Vagina (tissue), 2 donors: Measurements from ENCODE around the gene SLC25A25. TPM values are rescaled to one million over a fixed set of nuclear protein-coding genes. Genes with fewer than 3 reads are reported as not detected.

Experiments used
- DNase-seq, 2 donors: peaks; one replicate each; pipeline ENCODE4 v3.0.0-alpha.2; 2017; ENCODE audit errors: extremely low spot score in 2 of 2
- H3K27ac ChIP-seq: fragments of 200-600 bp; sonication (generic); one replicate; pipeline ENCODE4 v1.5.1; 2019
- H3K27me3 ChIP-seq: fragments of 200-600 bp; sonication (generic); one replicate; pipeline ENCODE4 v1.5.1; 2019
- H3K36me3 ChIP-seq, 2 donors: fragments of 200-600 bp; sonication (generic); one replicate each; pipeline ENCODE4 v1.5.1; 2017 to 2019
- H3K4me1 ChIP-seq: fragments of 200-600 bp; sonication (generic); one replicate; pipeline ENCODE4 v1.5.1; 2019
- H3K4me3 ChIP-seq, 2 donors: fragments of 200-600 bp; sonication (generic); 1 replicate in 1 of 2; 2 replicates in 1 of 2; pipeline ENCODE4 v1.5.1; 2016 to 2019
- H3K9me3 ChIP-seq: fragments of 200-600 bp; sonication (generic); one replicate; pipeline ENCODE4 v1.5.1; 2019
- CTCF ChIP-seq, 3 experiments: fragments of 450-650 bp in 2 of 3; fragments of 200-600 bp in 1 of 3; sonication (generic) in 1 of 3; IDR thresholded peaks; one replicate each; pipeline ENCODE4 v1.5.1; 2017 to 2019; ENCODE audit warnings: antibody characterized with exemption in 3 of 3, mild to moderate bottlenecking in 2 of 3, moderate library complexity in 2 of 3
- POLR2A ChIP-seq, 2 donors: fragments of 450-650 bp; IDR thresholded peaks; one replicate each; pipeline ENCODE4 v1.6.1; 2017; ENCODE audit warnings: antibody characterized with exemption in 2 of 2, mild to moderate bottlenecking in 2 of 2, moderate library complexity in 2 of 2
- POLR2AphosphoS5 ChIP-seq, 2 donors: sonication (generic); formaldehyde crosslinking; IDR thresholded peaks; one replicate each; pipeline ENCODE4 v1.9.0; 2017; ENCODE audit warnings: antibody characterized with exemption in 2 of 2, mild to moderate bottlenecking in 2 of 2, low read depth in 1 of 2; ENCODE audit not compliant: insufficient read depth in 1 of 2
- intact Hi-C: fragments of 100-400 bp; cut with DNase I; formaldehyde crosslinking; loops from one replicate; pipeline ENCODE4 v1.15.1; 2023
- total RNA-seq: library from RNA; depleted of rRNA; stranded (reverse); fragments of >200 nt; gene quantifications from one replicate; pipeline ENCODE4 v1.2.3, GENCODE V29; 2016

The SLC25A25 gene
- total RNA-seq, 1 donor from 2014 or later, result 44.4 TPM

- peaks cover 21% of the 10 kb centered on the region for H3K4me1 ChIP-seq
- no peak overlapping the region for H3K27ac ChIP-seq
- no peaks in the 10 kb centered on the region for H3K36me3 ChIP-seq
- no peak overlapping the region for H3K4me3 ChIP-seq
- no peaks in the 10 kb centered on the region for H3K27me3 ChIP-seq
- no peaks in the 10 kb centered on the region for H3K9me3 ChIP-seq
- no peak for DNase-seq
- TF ChIP-seq POLR2AphosphoS5 (IDR thresholded peaks at IDR 0.05; ENCODE audit: insufficient read depth in 1 of 2, low read depth in 1 of 2) (no peak), POLR2A (IDR thresholded peaks at IDR 0.05) (no peak), CTCF (IDR thresholded peaks at IDR 0.05) (no peak)
- intact Hi-C loops, result no loop called here
These were observed 86.1 kb downstream of the SLC25A25 start for GRCh38 chr9:128153947-128154695.

DNA sequence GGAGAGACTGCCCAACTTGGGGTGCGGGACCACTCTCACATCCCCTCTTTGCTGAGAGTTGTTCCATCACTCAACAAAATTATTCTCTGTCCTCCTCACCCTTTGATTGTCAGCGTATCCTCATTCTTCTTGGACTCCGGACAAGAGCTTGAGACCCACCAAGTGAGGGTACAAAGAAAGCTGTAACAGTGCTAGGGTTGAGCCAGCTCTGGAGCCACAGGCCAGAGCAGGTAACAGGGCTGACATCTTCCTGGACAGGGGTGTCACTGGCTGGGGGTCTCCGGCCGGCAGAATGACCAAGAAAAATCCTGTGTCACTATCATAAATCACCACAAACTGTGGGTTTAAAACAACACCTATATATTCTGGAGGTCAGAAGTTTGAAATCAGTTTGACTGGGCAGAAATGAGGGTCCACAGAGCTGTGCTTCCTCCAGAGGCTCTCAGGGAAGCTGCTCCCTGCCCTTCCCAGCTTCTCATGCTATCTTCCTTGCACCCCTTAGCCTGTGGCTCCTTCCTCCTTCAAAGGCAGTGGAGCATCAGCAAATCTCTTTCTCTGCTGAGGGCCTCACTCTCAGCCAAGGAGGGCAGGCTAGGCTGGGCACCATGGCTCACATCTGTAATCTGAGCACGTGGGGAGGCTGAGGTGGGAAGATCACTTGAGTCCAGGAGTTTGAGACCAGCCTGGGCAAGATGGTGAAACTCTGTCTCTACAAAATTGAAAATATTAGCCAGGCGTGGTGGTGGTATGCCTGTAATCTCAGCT, 87.9 kb downstream of the SLC25A25 start:
- Histone ChIP-seq H3K9me3 (no peaks in the 10 kb centered on the region), H3K4me3 (no peak overlapping the region), H3K4me1 (peaks cover 14% of the 10 kb centered on the region), H3K36me3 (no peaks in the 10 kb centered on the region), H3K27me3 (no peaks in the 10 kb centered on the region), H3K27ac (no peak overlapping the region)
- no peak for DNase-seq
- TF ChIP-seq POLR2A (IDR thresholded peaks at IDR 0.05) (no peak), POLR2AphosphoS5 (IDR thresholded peaks at IDR 0.05; ENCODE audit: insufficient read depth in 1 of 2, low read depth in 1 of 2) (no peak), CTCF (IDR thresholded peaks at IDR 0.05) (no peak)
- intact Hi-C loops, result no loop called here

Other genes starting within 250 kb of the SLC25A25 start
- gene ENG, start 213.6 kb upstream of the SLC25A25 start, total RNA-seq, result 130 TPM
- 33.4 TPM for gene AK1, start 190.6 kb upstream of the SLC25A25 start, total RNA-seq
- gene ST6GALNAC6, start 168.6 kb upstream of the SLC25A25 start, total RNA-seq, result 108 TPM
- 33.1 TPM for gene ST6GALNAC4, start 151.2 kb upstream of the SLC25A25 start, total RNA-seq
- 10.3 TPM for gene PIP5KL1, start 137.5 kb upstream of the SLC25A25 start, total RNA-seq
- 17.7 TPM for gene DPM2, start 130.4 kb upstream of the SLC25A25 start, total RNA-seq
- gene EEIG1, start 87.2 kb upstream of the SLC25A25 start, total RNA-seq, result 30.9 TPM
- 13.3 TPM for gene NAIF1, start 912 bp upstream of the SLC25A25 start, total RNA-seq
- 101 TPM for gene PTGES2, start 59.5 kb downstream of the SLC25A25 start, total RNA-seq
- gene LCN2, start 81.2 kb downstream of the SLC25A25 start, total RNA-seq, result 136 TPM
- gene BBLN, start 92.0 kb downstream of the SLC25A25 start, total RNA-seq, result 134 TPM
- 101 TPM for gene CIZ1, start 123.3 kb downstream of the SLC25A25 start, total RNA-seq
- 33.4 TPM for gene DNM1, start 135.1 kb downstream of the SLC25A25 start, total RNA-seq
- 84.5 TPM for gene GOLGA2, start 207.8 kb downstream of the SLC25A25 start, total RNA-seq
- gene SWI5, start 208.0 kb downstream of the SLC25A25 start, total RNA-seq, result 42.7 TPM